Pancreas (tissue), 10 donors: ENCODE results near the gene PLXNC1. TPM values are rescaled to one million over a fixed set of nuclear protein-coding genes. Genes with fewer than 3 reads are reported as not detected.
A peak's percentile ranks its signal among the peaks of the same experiment; 100 is the strongest.

Experiments used
- ATAC-seq, 4 donors: fragments of 200-7000 bp; cut with Tn5 transposase; one replicate each; pipeline versions ENCODE4 v1.8.0 to v1.9.1; 2020; ENCODE audit warnings: mild to moderate bottlenecking in 4 of 4, moderate library complexity in 4 of 4
- DNase-seq, 6 donors: peaks; one replicate each; pipeline ENCODE4 v3.0.0-alpha.2; 2020
- FAIRE-seq: peaks from 2 replicates; lab custom pipeline; 2012; peaks lifted over from hg19 to GRCh38; lab: Jason Lieb, UNC
- H3K27ac ChIP-seq, 4 donors: fragments of 200-600 bp; sonication (generic); 1 replicate in 3 of 4; 2 replicates in 1 of 4; pipeline versions ENCODE4 v1.5.0 to v1.8.0; 2020
- H3K27me3 ChIP-seq, 4 donors: fragments of 200-600 bp; one replicate each; pipeline ENCODE4 v1.8.0; 2021
- H3K36me3 ChIP-seq, 3 donors: fragments of 200-600 bp; sonication (generic) in 1 of 3; one replicate each; pipeline versions ENCODE4 v1.5.0 to v1.8.0; 2020 to 2021
- H3K4me1 ChIP-seq, 3 donors: fragments of 200-600 bp; one replicate each; pipeline ENCODE4 v1.8.0; 2021
- H3K4me3 ChIP-seq, 4 donors: fragments of 200-600 bp; sonication (generic) in 2 of 4; one replicate each; pipeline versions ENCODE4 v1.5.0 to v1.8.0; 2020 to 2021
- H3K9me3 ChIP-seq, 4 donors: fragments of 200-600 bp; one replicate each; pipeline ENCODE4 v1.8.0; 2021
- CTCF ChIP-seq, 4 donors: fragments of 200-600 bp; sonication (generic) in 3 of 4; IDR thresholded peaks; one replicate each; pipeline versions ENCODE4 v1.5.0 to v1.8.0; 2021; ENCODE audit warnings: antibody characterized with exemption in 4 of 4
- WGBS, 2 donors: extraction: QIAGEN DNeasy Blood & Tissue Kit; methylation state at CpG; one replicate each; pipeline ENCODE4 v1.1.7; 2013; 5-methylcytosine and 5-hydroxymethylcytosine counted together
- intact Hi-C, 3 donors: fragments of 100-400 bp; cut with DNase I; formaldehyde crosslinking; loops; one replicate each; pipeline versions ENCODE4 v1.11.1 to v1.14.2; 2022
- polyA plus RNA-seq, 2 donors: library from polyadenylated mRNA; stranded (reverse); fragments of 200-250 nt; gene quantifications; one replicate each; pipeline ENCODE4 v1.2.3, GENCODE V29; 2013
- total RNA-seq, 6 donors: library from RNA; stranded (reverse); fragmentation: NEBNext Ultra II Directional in 4 of 6; extraction: Animal tissue kit (Norgen Biotek cat#: 25700) in 4 of 6; gene quantifications; one replicate each; pipeline versions ENCODE4 v1.2.1 to v1.2.4, GENCODE V29; 2021 to 2023
- donor health status: healthy with polysubstance abuse.
- donor health status: DM: no; HTN: no; CAD: no; lungs with moderate emphysema.
- donor health status: DM: no; HTN: no; CAD: no.
- donor health status: control.
- donor health status: control.
- donor health status: Bipolar disorder and iron deficiency.
- donor health status: DM: yes; HTN: yes; CAD: no.
- donor health status: DM: no; HTN: no; CAD: no.
- donor health status: DM: no; HTN: no; CAD: no.
- donor health status: DM: yes; HTN: yes; CAD: no.

PLXNC1 gene
- total and polyA plus RNA-seq, 8 donors = 0.53 to 13.7 (median 2.0) TPM

GRCh38 chr12:94289461-94290312 is 141.3 kb downstream of the PLXNC1 start:
- TF ChIP-seq CTCF (IDR thresholded peaks at IDR 0.05) = no peak
- no peak overlapping the region for H3K27ac ChIP-seq
- DNase-seq (no peak), ATAC-seq (peak in 3 of 4 donors; percentile 18 to 44 (median 29)), FAIRE-seq (no peak)
- intact Hi-C loops = no loop called here
- no peaks in the 10 kb centered on the region for H3K9me3 ChIP-seq
- no peaks in the 10 kb centered on the region for H3K27me3 ChIP-seq
- H3K4me3 ChIP-seq = no peak overlapping the region
- no peaks in the 10 kb centered on the region for H3K36me3 ChIP-seq
- H3K4me1 ChIP-seq = no peaks in the 10 kb centered on the region
- 59 to 63% methylated on average over 13 of the region's 13 CpGs for WGBS, 2 donors

- 76 to 80% methylated on average over 4 of the region's 4 CpGs for WGBS, 2 donors
- no peak for FAIRE-seq
- Histone ChIP-seq H3K36me3 (no peaks in the 10 kb centered on the region), H3K27me3 (no peaks in the 10 kb centered on the region), H3K9me3 (no peaks in the 10 kb centered on the region), H3K4me1 (no peaks in the 10 kb centered on the region), H3K27ac (no peak overlapping the region), H3K4me3 (no peak overlapping the region)
- TF ChIP-seq CTCF (IDR thresholded peaks at IDR 0.05) = no peak
- intact Hi-C loops = no loop called here
- no peak for DNase-seq
- ATAC-seq = peak in 2 of 4 donors; percentile 13 to 17
Observed at GRCh38 chr12:94290353-94290752, 142.0 kb downstream of the PLXNC1 start.

GRCh38 chr12:94297096-94297699 is 148.8 kb downstream of the PLXNC1 start:
- H3K4me3 ChIP-seq = no peak overlapping the region
- FAIRE-seq (no peak), DNase-seq (no peak), ATAC-seq (no peak)
- no peak overlapping the region for H3K27ac ChIP-seq
- 91 to 94% methylated on average over 6 of the region's 6 CpGs for WGBS, 2 donors
- H3K9me3 ChIP-seq = no peaks in the 10 kb centered on the region
- no peak for TF ChIP-seq CTCF (IDR thresholded peaks at IDR 0.05)
- intact Hi-C loops = no loop called here
- no peaks in the 10 kb centered on the region for H3K36me3 ChIP-seq
- no peaks in the 10 kb centered on the region for H3K27me3 ChIP-seq
- peaks cover 0 to 7% (median 0%) of the 10 kb centered on the region in 3 donors for H3K4me1 ChIP-seq

- no peak for DNase-seq
- no peak for ATAC-seq
- no peak overlapping the region for H3K27ac ChIP-seq
Observed at GRCh38 chr12:94297876-94298505, 149.6 kb downstream of the PLXNC1 start.

More at GRCh38 chr12:94297876-94298505, 149.6 kb downstream of the PLXNC1 start:
- FAIRE-seq = no peak
- peaks cover 0 to 7% (median 0%) of the 10 kb centered on the region in 3 donors for H3K4me1 ChIP-seq
- WGBS, 2 donors = 95 to 98% methylated on average over 2 of the region's 2 CpGs
- H3K4me3 ChIP-seq = no peak overlapping the region
- H3K9me3 ChIP-seq = no peaks in the 10 kb centered on the region
- no peaks in the 10 kb centered on the region for H3K36me3 ChIP-seq
- H3K27me3 ChIP-seq = no peaks in the 10 kb centered on the region
- TF ChIP-seq CTCF (IDR thresholded peaks at IDR 0.05) = no peak
- intact Hi-C loops = no loop called here
